Esophagus squamous epithelium (tissue), 4 donors: ENCODE results near the gene GSG1L.

Experiments
- POLR2A ChIP-seq, 4 donors: fragments of 450-650 bp; IDR thresholded peaks; one replicate each; pipeline ENCODE4 v1.6.1; 2017; ENCODE audit warnings: antibody characterized with exemption in 4 of 4, mild to moderate bottlenecking in 4 of 4, moderate library complexity in 3 of 4
- TF ChIP-seq, protein P1 (sequence below), 6 experiments: fragments of 450-650 bp in 4 of 6; fragments of 200-600 bp in 2 of 6; sonication (generic) in 2 of 6; IDR thresholded peaks; one replicate each; pipeline ENCODE4 v1.5.1; 2016 to 2019; ENCODE audit warnings: antibody characterized with exemption in 6 of 6, mild to moderate bottlenecking in 4 of 6, moderate library complexity in 4 of 6

GRCh38 chr16:27746076-27746855 lies 317.2 kb downstream of the GSG1L start:
- TF ChIP-seq, protein P1, sequence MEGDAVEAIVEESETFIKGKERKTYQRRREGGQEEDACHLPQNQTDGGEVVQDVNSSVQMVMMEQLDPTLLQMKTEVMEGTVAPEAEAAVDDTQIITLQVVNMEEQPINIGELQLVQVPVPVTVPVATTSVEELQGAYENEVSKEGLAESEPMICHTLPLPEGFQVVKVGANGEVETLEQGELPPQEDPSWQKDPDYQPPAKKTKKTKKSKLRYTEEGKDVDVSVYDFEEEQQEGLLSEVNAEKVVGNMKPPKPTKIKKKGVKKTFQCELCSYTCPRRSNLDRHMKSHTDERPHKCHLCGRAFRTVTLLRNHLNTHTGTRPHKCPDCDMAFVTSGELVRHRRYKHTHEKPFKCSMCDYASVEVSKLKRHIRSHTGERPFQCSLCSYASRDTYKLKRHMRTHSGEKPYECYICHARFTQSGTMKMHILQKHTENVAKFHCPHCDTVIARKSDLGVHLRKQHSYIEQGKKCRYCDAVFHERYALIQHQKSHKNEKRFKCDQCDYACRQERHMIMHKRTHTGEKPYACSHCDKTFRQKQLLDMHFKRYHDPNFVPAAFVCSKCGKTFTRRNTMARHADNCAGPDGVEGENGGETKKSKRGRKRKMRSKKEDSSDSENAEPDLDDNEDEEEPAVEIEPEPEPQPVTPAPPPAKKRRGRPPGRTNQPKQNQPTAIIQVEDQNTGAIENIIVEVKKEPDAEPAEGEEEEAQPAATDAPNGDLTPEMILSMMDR (IDR thresholded peaks at IDR 0.05): no peak
- no peak for TF ChIP-seq POLR2A (IDR thresholded peaks at IDR 0.05)
